NOMO-1 treated with DMSO at 0.1 percent for 48 hours (cell line): ENCODE measurements around the gene C6orf62.
"Not testable (repeated sequence)": the region's sequence is repeated elsewhere in the genome, so short reads cannot be mapped to it uniquely, and the experiment has no call there.

Experiments
- DNase-seq: peaks from one replicate; lab custom pipeline; 2025; ENCODE audit not compliant: unreplicated experiment; lab: John Stamatoyannopoulos, UW

The C6orf62 gene

DNA sequence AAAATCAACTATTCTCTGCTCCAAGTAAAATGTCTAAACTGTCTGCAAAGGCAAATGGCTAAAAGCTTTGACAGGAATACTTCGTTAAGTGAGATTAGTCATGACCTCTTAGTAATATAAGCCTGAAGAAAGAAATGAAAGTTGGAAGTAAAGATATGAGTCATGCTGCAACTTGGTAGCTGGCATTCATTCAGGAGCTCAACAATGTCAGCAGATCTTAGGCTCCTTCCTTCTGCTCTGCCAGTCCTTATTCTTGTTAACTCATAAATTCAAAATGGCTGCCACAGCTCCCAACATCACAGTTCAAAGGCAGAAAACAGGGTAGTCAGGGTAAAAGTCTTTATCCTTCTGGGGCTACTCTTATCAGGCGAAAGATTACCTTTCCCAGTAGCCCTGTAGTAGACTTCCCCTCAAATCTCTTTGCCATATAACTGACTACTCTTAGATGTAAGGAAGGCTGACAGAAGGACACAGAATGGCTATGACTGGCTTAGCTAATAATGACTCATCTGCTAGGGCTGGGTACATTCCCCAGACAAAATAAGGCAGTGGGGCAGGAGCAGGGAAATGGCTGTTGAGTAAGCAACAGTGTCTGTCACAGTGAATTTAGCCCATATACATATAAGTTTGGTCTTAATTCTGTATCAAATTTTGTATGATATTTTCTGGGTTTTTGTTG is 24.4 kb upstream of the C6orf62 start:
- DNase-seq, result peak; percentile 91

DNA sequence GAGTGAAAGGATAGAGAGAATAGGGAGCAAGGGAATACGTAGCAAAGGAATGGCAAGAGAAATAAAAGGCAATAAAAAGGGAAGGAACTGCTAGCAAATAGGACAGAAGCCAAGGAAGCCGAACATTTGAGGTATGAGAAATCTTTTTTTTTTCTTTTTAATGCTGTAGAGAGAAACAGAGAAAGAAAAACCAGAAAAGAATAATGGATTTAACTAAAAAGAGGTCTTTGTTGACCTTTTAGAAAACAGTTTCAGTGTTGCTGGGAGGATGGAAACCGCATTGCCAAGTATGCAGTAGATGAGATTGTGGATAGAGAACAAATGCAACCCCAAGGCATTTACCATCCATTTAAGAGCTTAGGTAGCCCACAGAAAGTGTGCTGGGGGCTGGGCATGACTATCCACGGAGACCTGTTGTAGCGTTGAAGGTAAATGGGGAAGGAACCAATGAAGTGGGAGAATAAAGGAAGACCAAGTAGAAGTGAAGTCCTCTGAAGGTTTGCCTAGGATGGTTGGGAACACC is 23.3 kb upstream of the C6orf62 start:
- no peak for DNase-seq

DNA sequence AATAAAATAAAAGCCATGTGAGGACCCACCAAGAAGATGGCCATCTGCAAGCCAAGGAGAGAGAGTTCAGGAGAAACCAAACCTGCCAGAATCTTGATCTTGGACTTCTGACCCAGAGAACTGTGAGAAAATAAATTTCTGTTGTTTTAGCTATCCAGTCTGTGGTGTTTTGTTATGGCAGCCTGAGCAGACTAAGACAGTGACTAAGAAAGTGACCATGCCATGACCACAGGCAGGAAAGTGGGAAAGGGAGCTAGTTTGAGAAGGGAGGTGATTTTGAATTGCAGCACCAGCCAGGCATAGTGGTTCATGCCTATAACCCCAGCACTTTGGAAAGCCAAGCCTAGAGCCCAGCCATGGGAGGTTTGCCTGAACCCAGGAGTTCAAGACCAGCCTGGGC is 21.9 kb upstream of the C6orf62 start:
- DNase-seq, result no peak

DNA sequence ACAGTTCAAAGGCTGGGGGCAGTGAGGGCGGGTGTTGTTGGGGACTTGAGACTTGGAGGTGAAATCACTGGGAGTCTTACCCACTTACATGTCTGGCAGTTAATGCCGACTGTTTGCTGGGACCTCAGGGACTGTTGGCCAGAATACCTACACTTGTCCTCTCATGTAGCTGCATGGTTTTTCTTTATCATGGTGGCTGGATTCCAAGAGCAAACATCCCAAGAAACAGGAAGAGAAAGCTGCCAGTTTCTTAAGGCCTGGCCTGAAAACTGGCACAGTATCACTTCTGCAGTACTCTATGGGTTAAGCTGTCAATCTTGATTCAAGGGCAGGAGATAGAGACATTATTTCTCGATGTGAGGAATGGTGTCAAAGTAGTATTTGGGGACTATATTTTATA is 19.8 kb upstream of the C6orf62 start:
- peak; percentile 31 for DNase-seq

DNA sequence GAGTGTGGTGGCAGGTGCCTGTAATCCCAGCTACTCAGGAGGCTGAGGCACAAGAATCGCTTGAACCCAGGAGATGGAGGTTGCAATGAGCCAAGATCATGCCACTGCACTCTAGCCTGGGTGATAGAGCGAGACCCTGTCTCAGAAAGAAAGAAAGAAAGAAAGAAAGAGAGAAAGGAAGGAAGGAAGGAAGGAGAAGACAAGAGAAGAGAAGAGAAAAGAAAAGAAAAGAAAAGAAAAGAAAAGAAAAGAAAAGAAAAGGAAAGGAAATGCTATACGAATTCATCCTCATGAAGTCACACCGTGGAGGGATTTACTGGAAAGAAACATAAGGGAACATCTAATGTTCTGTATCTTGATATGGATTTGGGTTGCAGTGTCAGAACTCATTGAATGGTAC is 15.8 kb upstream of the C6orf62 start:
- not testable (repeated sequence) for DNase-seq

DNA sequence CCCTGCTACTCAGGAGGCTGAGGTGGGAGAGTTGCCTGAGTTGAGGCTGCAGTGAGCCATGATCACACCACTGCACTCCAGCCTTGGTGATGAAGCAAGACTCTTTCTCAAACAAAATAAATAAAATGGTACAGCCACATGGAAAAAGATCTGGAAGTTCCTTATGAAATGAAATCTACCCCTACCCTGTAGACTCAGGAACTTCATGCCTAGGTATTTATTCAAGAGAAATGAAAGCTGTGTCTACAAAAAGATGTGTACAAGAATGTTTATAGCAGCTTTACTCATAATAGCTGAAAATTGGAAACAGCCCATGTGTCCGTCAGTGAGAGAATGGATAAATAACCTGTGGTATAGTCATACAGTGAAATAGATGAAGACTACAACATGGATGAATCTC is 15.2 kb upstream of the C6orf62 start:
- DNase-seq, result no peak

DNA sequence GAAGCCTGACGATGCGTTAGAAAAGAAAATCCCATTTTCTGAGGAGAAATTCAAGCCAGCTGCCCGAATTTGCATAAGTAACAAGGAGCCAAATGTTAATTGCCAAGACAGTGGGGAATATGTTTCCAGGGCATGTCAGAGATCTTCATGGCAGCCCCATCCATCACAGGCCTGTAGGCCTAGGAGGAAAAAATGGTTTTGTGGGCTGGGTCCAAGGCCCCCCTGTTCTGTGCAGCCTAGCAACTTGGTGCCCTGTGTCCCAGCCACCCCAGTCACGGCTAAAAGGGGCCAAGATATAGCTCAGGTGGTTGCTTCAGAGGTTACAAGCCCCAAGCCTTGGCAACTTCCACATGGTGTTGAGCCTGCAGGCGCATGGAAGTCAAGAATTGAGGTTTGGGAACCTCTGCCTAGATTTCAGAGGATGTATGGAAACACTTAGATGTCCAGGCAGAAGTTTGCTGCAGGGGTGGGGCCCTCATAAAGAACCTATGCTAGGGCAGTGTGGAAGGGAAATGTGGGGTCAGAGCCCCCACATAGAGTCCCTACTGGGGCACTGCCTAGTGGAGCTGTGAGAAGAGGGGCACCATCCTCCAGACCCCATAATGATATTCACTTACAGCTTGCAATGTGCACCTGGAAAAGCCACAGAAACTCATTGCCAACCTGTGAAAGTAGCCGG is 12.6 kb upstream of the C6orf62 start:
- DNase-seq, result not testable (repeated sequence)

DNA sequence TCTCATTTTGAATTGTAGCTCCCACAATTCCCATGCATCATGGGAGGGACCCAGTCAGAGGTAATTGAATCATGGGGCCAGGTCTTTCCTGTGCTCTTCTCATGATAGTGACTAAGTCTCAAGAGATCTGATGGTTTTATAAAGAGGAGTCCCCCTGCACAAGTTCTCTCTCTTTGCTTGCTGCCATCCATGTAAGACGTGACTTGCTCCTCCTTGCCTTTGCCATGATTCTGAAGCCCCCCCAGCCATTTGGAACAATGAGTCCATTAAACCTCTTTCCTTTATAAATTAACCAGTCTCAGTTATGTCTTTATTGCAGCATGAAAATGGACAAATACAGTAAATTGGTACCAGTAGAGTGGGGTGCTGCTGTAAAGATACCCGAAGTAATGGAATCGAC is 11.7 kb upstream of the C6orf62 start:
- DNase-seq, result not testable (repeated sequence)

DNA sequence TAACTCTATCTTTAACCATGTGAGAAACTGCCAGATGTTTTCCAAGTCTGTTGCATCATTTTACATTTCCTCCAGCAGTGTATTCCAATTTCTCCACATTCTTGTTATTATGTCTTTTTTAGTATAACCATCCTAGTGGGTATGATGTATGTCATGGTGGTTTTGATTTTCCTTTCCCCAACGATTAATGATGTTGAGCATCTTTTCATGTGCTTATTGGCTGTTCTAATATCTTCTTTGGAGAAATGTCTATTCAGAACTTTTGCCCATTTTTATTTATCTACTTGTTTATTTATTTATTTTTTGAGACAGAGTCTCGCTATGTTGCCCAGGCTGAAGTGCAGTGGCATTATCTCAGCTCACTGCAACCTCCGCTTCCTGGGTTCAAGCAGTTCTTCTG is 4.3 kb upstream of the C6orf62 start:
- no peak for DNase-seq

DNA sequence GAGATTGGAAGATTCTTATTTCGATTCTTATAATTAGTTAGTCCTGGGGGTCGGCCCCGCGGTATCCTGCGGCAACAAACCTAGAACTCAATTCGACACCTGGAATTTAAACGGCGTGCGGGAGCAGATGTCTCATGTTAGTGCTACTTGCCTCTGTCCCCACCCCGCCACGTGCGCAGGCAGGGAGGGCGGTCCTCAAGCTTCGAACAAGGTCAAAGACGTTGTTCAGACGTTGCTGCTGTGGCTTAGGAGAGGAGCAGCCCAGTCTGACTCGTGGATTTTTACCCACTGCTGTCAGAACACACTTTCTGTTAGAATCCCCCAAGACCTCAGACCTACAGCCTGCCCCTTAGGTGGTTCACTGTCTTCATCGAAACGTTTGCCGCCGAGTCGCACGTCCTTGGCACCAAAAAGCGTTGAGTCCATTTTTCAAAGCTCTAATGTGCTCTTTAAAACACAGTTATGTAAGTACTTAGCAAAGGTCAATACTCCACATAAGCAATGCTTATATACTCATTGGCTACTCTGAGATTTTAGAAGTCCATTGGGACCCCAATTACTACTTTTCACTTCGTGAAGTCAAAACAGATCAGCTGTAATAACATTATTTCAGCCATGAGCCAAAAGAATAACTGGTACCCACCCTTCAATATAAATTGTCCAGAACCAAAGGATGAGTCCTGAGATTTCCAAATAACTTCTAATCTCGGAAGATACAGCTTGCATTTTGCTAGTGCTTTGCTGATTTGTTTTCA is 2.7 kb upstream of the C6orf62 start:
- no peak for DNase-seq

DNA sequence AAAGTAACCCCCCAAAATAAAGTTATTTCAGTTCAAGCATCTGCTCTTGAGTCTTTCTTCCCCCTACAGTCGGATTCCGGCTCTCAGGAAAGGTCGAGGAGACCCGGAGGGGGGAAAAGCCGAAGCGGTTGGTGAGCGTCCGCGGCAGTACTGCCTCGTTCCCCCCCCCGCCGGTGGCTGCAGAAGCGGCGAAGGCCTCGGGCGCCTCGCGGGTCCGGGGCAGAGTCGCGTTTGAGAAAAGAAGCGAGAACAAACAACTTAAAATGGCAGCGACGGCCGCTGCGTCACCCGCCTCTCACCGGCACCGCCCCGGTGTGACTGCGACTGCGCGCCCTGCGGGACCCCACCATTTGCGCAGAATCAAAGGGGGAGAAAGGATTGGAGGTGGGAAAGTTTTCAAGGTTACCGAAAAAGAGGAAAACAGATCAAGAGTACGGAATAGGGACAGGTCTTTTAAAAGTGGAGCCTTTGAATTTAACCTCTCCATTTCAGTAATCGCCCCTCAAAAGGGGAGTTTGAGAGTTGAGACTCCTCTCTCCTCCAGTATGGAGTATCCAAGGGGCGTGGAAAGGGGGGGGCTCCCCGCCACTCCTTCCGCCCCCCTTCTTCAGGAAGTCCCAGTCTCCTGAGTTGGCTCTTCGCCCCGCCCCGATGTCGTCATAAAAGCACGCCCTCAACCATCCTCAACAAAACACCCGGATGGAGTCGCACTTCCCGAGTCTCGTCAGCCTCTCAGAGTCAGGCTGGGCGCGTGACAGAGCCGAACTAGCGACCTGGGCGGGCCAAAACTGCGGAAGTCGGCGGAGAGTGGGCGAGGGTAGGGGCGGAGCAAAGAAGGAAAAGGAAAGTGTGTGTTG is 1.9 kb upstream of the C6orf62 start:
- peak; percentile 99 for DNase-seq

DNA sequence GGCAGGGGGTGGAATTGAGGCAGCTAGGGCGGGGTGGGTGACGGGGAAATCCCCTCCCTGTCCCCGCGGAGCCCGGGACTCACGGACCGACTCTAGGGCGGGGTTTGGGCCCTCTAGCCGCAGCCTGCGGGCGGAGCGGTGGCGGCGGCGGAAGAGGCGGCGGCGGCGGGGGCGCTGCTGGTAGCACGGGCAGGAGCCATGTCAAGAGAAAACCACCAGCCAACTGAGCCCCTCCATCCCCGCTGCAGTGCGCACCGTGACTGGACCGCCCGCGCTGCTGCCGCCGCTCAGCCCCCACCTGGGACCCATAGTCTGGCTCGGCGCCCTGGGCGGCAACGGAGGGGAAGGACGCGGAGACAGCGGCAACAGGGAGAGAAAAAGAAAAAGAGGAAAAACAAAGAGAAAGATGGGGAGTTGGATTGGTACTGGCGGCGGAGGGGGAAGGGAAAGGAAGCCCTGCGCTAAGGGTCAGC is 1.2 kb upstream of the C6orf62 start:
- DNase-seq, result peak; percentile 41

DNA sequence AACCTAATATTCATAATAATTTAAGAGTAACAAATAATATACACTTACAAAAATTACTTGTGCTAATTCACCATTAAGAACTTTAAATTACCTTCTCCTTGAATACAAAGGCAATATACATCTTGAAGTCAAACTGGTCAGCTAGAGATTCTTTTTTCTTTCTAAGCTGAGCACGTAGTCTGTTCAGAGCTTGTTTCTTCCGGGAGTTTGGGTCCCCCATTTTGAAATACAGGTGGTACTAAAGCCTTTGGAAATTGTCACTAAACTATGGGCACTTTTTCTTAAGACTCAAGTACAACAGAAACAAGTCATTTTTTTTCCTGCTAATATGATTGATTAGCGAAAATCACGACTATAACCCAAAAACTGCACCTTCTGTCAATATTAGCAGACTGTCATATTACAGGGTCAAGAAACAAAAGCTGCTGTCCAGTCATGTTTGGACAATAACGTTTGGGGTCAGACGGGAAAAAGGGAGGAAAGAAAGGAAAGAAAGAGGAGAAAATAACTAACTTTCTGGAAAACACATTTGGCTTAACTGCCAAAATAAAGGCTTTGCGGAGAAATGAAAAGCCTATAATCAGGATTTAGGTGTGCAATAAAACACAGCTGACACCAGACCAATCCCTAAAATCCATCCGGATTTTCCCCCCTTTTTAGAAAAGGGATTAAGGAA is 367 bp downstream of the C6orf62 start:
- DNase-seq, result no peak

DNA sequence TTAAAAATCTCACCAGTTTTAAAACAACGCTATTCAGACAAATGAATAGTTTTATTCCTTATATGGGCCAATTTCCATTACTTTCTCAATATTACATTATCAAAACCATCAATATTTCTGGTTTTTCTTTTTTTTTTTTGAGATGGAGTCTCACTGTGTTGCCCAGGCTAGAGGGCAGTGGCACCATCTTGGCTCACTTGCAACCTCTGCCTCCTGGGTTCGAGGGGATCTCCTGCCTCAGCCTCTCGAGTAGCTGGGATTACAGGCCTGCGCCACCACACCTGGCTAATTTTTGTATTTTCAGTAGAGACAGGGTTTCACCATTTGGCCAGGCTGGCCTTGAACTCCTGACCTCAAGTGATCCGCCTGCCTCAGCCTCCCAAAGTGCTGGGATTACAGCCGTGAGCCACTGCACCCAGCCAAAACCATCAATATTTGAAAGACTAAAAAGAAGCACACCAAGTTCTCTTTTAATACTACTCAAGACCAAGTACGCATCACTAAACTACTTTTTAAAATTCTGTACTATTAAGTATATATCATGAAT is 2.3 kb downstream of the C6orf62 start:
- DNase-seq, result not testable (repeated sequence)

DNA sequence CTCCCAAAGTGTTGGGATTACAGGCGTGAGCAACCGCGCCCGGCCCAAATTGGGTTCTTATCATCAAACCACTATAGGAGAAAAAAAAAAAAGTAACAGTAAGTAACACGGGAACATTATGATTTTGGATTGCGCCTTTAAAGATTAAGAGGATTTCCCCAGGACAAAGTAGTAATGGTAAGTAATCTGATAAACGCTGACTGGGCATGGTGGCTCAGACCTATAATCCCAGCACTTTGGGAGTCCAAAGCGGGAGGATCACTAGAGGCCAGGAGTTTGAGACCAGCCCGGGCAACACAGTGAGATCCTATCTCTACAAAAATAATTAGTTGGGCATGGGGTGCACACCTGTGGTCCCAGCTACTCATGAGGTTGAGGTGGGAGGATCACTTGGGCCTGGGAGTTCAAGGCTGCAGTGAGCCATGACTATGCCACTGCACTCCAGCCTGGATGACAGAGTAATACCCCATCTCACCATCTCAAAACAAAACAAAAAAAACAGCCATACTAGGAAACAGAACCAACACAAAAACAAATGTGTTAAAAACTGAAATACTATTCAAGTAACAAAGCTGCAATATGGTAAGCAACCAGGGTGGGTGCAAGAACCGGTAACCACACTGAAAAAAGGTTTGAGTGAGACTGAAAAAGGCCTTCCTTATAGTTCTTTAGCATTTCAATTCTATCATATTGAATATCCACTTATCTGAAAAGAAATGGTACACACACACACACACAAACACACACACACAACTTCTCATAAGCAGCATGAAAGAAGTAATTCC is 8.2 kb downstream of the C6orf62 start:
- DNase-seq, result no peak

DNA sequence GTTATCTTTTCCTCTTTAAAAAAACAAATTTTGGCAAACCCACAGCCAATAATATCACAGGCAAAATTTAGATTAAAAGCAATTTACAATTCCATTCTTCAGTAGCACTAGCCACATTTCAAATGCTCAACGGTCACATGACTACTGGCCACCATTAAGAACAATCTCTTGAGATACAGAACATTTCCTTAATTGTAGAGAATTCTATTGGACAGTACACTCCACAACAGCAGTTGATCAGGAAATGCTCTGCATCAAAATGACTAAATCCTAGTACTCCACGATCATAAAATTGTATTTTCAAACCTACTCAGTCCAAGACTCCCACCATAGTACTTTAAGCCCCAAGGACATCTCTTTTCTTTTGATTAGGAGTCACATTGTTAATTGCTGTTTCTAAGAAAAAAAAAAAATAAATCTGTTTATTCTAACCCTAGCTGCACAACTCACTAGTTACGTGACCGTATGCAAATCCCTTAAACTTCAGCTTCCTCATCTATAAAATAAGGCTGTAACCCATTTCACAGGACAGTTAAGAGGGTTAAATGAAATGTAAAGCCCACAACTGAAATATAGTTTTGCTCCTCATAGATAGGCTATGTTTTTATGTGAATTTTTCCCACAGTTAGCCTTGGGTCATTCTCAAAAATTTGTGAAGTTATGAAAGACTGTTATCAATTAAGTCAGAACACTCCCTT is 9.8 kb downstream of the C6orf62 start:
- no peak for DNase-seq

DNA sequence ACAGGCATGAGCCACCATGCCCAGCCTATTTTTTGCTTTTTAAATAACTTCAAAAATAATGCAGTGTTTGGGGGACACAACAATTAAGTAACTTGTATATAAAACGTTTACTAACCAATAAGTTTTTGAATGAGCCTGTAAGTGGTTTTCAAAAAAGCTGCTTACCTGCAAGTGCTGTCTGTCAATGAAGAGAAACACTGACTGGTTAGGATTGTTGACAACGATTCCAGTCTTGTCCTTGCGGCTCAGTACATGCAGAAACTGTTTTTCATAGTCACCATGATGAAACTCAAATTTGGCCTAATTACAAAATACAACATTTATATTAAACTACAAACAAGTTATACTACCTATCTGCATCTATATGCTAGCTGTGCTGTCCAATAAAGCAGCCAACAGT is 10.3 kb downstream of the C6orf62 start:
- no peak for DNase-seq

DNA sequence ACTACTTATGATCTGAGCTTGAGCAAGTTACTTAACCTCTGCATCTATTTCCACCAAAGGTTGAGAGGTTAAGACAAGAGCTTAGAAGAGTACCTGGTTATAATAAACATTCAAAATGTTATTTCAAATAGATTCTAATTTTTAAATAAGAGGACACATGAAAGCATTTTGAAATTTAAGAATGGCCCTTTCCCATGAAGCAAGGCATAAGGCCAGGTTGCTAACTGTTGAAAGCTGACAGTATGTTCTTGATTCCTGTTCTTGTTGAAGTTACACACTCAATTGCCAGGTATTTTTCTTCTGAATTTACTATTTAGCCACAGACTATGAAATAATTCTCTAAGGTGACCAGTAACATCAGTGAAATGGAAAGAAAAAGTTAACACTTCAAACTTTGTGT is 14.5 kb downstream of the C6orf62 start:
- no peak for DNase-seq
